ENCODE data around the gene SGTB.

- TF ChIP-seq CTCF (conservative IDR thresholded peaks at IDR 0.05): no peak
- TF ChIP-seq EZH2 (IDR thresholded peaks at IDR 0.05; ENCODE audit: low read depth): no peak
Observed at GRCh38 chr5:65730910-65731309, 9.0 kb upstream of the SGTB start.
